MM.1S (cell line): ENCODE results near the gene MAN1C1.

Source experiments
- DNase-seq: peaks from one replicate; pipeline ENCODE4 v3.0.0-alpha.2; 2015
- H2AFZ ChIP-seq: fragments of 300-600 bp; sonication (generic); 2 replicates; pipeline ENCODE4 v1.6.0; 2016; ENCODE audit warnings: antibody characterized with exemption, low read length
- H3F3A ChIP-seq: fragments of 300-600 bp; sonication (generic); 2 replicates; pipeline ENCODE4 v1.6.1; 2016; ENCODE audit warnings: mild to moderate bottlenecking, antibody characterized with exemption, low read length, moderate library complexity, mixed read lengths; ENCODE audit not compliant: insufficient read depth
- H3K27ac ChIP-seq: fragments of 300-600 bp; sonication (generic); 2 replicates; pipeline ENCODE4 v1.5.1; 2016; ENCODE audit warnings: mild to moderate bottlenecking, low read length
- H3K27me3 ChIP-seq: fragments of 300-600 bp; sonication (generic); replicated peaks from 2 replicates; pipeline ENCODE4 v1.6.0; 2016; ENCODE audit warnings: low read length; ENCODE audit not compliant: insufficient read depth
- H3K36me3 ChIP-seq: fragments of 300-600 bp; sonication (generic); replicated peaks from 2 replicates; pipeline ENCODE4 v1.6.1; 2016; ENCODE audit warnings: mild to moderate bottlenecking, low read length, mixed read lengths; ENCODE audit not compliant: insufficient read depth
- H3K4me1 ChIP-seq: fragments of 300-600 bp; sonication (generic); 2 replicates; pipeline ENCODE4 v1.6.1; 2016; ENCODE audit warnings: low read length, mixed read lengths
- H3K4me2 ChIP-seq: fragments of 300-600 bp; sonication (generic); 2 replicates; pipeline ENCODE4 v1.6.0; 2016; ENCODE audit warnings: low read depth, low read length
- H3K4me3 ChIP-seq: fragments of 300-600 bp; sonication (generic); 2 replicates; pipeline ENCODE4 v1.5.1; 2016; ENCODE audit warnings: low read length, mixed read lengths
- H3K79me2 ChIP-seq: fragments of 300-600 bp; sonication (generic); 2 replicates; pipeline ENCODE4 v1.6.1; 2016; ENCODE audit warnings: mixed run types, low read length, mixed read lengths
- H3K9ac ChIP-seq: fragments of 300-600 bp; sonication (generic); 2 replicates; pipeline ENCODE4 v1.6.1; 2016; ENCODE audit warnings: low read length, mixed read lengths
- H3K9me2 ChIP-seq: fragments of 300-600 bp; sonication (generic); replicated peaks from 2 replicates; pipeline ENCODE4 v1.6.1; 2016; ENCODE audit warnings: mild to moderate bottlenecking, low read length, mixed read lengths; ENCODE audit not compliant: insufficient read depth
- H3K9me3 ChIP-seq: fragments of 300-600 bp; sonication (generic); replicated peaks from 2 replicates; pipeline ENCODE4 v1.6.1; 2016; ENCODE audit warnings: mild to moderate bottlenecking, low read length, mixed read lengths; ENCODE audit not compliant: insufficient read depth
- H4K20me1 ChIP-seq: fragments of 300-600 bp; sonication (generic); 2 replicates; pipeline ENCODE4 v1.6.1; 2016; ENCODE audit warnings: mild to moderate bottlenecking, low read length, moderate library complexity, mixed read lengths; ENCODE audit not compliant: insufficient read depth
- CTCF ChIP-seq: fragments of 300-600 bp; sonication (generic); IDR thresholded peaks from 2 replicates; pipeline ENCODE4 v1.5.1; 2016; ENCODE audit warnings: antibody characterized with exemption, low read length, mixed read lengths
- EZH2 ChIP-seq: fragments of 300-600 bp; sonication (generic); optimal IDR thresholded peaks from 2 replicates; pipeline ENCODE3; 2017; ENCODE audit warnings: low read depth, mild to moderate bottlenecking, antibody characterized with exemption, low read length, mixed read lengths
- EZH2phosphoT487 ChIP-seq: fragments of 300-600 bp; sonication (generic); IDR thresholded peaks from 2 replicates; pipeline ENCODE4 v1.6.1; 2018; ENCODE audit warnings: antibody characterized with exemption, low read length

MAN1C1 gene

DNA sequence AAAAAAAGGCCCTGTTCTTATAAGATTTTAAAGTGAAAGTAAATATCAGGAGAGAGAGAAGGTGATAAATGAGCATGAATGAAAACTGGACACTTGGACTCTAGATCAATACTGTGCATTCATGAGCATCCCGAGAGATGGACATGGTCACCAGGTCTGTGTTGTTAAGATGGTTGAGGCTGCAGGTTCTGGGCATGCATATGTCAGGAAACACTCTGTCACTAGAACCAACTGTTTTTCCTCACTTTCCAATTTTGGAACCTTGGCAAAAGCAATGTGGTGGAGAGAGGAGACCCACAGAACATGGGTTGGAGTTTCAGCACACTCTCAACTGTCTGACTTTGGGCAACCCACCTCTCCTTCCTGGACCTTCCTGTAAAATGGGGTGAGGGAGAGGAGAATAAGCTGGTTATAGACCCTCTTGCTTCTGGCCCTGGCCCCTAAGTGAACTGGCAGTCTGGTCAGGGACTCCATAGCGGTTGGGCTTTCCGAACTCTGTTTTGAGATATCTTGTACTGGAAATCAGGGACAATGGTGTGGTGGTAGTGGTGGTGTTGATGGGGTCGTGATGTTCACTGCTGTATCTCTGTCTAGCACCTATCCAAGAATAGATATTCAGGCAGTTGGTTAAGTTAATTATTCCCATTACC is 4.2 kb downstream of the MAN1C1 start:
- Histone ChIP-seq H3K9me2 (no peaks in the 10 kb centered on the region), H3K4me1 (peaks cover 55% of the 10 kb centered on the region), H3K27ac (peak overlapping the region; percentile 92), H3F3A (peaks cover 30% of the 10 kb centered on the region), H2AFZ (no peak overlapping the region), H3K79me2 (peaks cover 45% of the 10 kb centered on the region), H3K4me2 (peak overlapping the region; percentile 94), H3K9me3 (no peaks in the 10 kb centered on the region), H3K4me3 (peak overlapping the region; percentile 53), H4K20me1 (no peaks in the 10 kb centered on the region), H3K27me3 (no peaks in the 10 kb centered on the region), H3K9ac (peak overlapping the region; percentile 69), H3K36me3 (no peaks in the 10 kb centered on the region)
- no peak for DNase-seq
- TF ChIP-seq EZH2phosphoT487 (no peak), CTCF (no peak), EZH2 (no peak)

- peaks cover 54% of the 10 kb centered on the region for H3K4me1 ChIP-seq
- no peak overlapping the region for H2AFZ ChIP-seq
- no peak overlapping the region for H3K4me3 ChIP-seq
- peaks cover 26% of the 10 kb centered on the region for H3F3A ChIP-seq
- H3K9me2 ChIP-seq: no peaks in the 10 kb centered on the region
- no peak overlapping the region for H3K4me2 ChIP-seq
- 0 out of 2 replicates have a peak overlapping the region, but pooled peaks have one; percentile 1 for H3K27ac ChIP-seq
- DNase-seq: peak; percentile 24
- TF ChIP-seq CTCF: no peak
- TF ChIP-seq EZH2: no peak
- TF ChIP-seq EZH2phosphoT487: no peak
- H4K20me1 ChIP-seq: no peaks in the 10 kb centered on the region
- H3K36me3 ChIP-seq: no peaks in the 10 kb centered on the region
- peaks cover 47% of the 10 kb centered on the region for H3K79me2 ChIP-seq
- H3K9me3 ChIP-seq: no peaks in the 10 kb centered on the region
- no peaks in the 10 kb centered on the region for H3K27me3 ChIP-seq
- H3K9ac ChIP-seq: no peak overlapping the region
Measured at GRCh38 chr1:25621876-25622275, 5.3 kb downstream of the MAN1C1 start.

DNA sequence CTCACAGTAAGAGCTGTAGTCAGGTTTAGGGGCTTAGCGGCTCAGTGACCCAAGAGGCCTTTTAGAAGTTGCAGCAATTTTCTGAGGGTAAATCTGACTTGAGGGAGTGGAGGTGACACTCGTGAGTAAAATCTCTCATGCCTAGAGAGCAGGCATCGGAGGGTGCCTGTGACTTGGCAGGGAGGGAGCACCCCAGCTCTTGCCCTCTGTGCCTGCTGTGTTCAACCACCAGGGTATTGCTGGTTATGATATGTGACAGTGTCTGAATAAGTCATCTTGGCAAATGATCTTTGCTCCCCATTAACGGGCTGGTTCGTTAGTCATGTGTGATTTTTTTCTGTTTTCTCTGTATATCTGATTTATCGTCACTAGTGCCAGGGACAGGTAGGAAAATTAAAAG is 5.9 kb downstream of the MAN1C1 start:
- TF ChIP-seq EZH2phosphoT487 (no peak), CTCF (no peak), EZH2 (no peak)
- H3F3A ChIP-seq: peaks cover 26% of the 10 kb centered on the region

More for the DNA sequence above, 5.9 kb downstream of the MAN1C1 start:
- no peaks in the 10 kb centered on the region for H3K9me3 ChIP-seq
- no peak overlapping the region for H3K4me3 ChIP-seq
- H2AFZ ChIP-seq: no peak overlapping the region
- H3K36me3 ChIP-seq: no peaks in the 10 kb centered on the region
- H3K27me3 ChIP-seq: no peaks in the 10 kb centered on the region
- no peak for DNase-seq
- H3K9me2 ChIP-seq: no peaks in the 10 kb centered on the region
- H3K27ac ChIP-seq: no peak overlapping the region
- H3K4me2 ChIP-seq: no peak overlapping the region
- no peak overlapping the region for H3K9ac ChIP-seq
- no peaks in the 10 kb centered on the region for H4K20me1 ChIP-seq
- H3K79me2 ChIP-seq: peaks cover 49% of the 10 kb centered on the region
- H3K4me1 ChIP-seq: peaks cover 54% of the 10 kb centered on the region
